ENCODE results near the gene ALPK3.

Gene ALPK3

DNA sequence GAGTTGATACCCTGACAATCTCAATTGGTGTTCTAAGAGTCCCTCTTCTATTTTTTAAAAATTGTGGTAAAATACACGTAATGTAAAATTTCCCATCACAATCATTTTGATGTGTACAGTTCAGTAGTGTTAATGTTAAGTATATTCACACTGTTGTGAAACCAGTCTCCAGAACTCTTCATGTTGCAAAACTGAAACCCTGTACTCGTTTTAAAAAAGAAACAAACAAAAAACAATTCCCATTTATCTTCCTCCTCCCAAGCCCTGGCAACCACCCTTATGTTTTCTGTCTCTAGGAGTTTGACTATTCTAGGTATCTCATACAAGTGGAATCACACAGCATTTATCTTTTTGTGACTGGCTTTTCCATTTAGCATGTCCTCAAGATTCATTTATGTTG is 28.7 kb upstream of the ALPK3 start:
- no peaks in the 10 kb centered on the region for H3K27me3 ChIP-seq (ENCODE audit: low read depth, low read length)
- no peak overlapping the region for H3K4me2 ChIP-seq (ENCODE audit: low read length)
- H3K4me3 ChIP-seq (ENCODE audit: low read length), result no peak overlapping the region
- no peaks in the 10 kb centered on the region for H3K4me1 ChIP-seq (ENCODE audit: low read length)
- H3K36me3 ChIP-seq (replicated peaks; ENCODE audit: low read depth, low read length), result peaks cover 43% of the 10 kb centered on the region
- H3K27ac ChIP-seq (ENCODE audit: low read length), result no peak overlapping the region
- H2AFZ ChIP-seq (ENCODE audit: low read depth, low read length), result no peak overlapping the region
- H3K79me2 ChIP-seq (ENCODE audit: low read length), result peaks cover 65% of the 10 kb centered on the region
- TF ChIP-seq EZH2phosphoT487 (IDR thresholded peaks at IDR 0.05; ENCODE audit: low read depth), result no peak
- TF ChIP-seq, protein P1, sequence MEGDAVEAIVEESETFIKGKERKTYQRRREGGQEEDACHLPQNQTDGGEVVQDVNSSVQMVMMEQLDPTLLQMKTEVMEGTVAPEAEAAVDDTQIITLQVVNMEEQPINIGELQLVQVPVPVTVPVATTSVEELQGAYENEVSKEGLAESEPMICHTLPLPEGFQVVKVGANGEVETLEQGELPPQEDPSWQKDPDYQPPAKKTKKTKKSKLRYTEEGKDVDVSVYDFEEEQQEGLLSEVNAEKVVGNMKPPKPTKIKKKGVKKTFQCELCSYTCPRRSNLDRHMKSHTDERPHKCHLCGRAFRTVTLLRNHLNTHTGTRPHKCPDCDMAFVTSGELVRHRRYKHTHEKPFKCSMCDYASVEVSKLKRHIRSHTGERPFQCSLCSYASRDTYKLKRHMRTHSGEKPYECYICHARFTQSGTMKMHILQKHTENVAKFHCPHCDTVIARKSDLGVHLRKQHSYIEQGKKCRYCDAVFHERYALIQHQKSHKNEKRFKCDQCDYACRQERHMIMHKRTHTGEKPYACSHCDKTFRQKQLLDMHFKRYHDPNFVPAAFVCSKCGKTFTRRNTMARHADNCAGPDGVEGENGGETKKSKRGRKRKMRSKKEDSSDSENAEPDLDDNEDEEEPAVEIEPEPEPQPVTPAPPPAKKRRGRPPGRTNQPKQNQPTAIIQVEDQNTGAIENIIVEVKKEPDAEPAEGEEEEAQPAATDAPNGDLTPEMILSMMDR (IDR thresholded peaks at IDR 0.05; ENCODE audit: low read depth, low read length), result no peak
- peaks cover 29% of the 10 kb centered on the region for H4K20me1 ChIP-seq (ENCODE audit: insufficient read depth, low read length)
- H3K9ac ChIP-seq (ENCODE audit: low read length), result no peak overlapping the region
- no peaks in the 10 kb centered on the region for H3K9me3 ChIP-seq (ENCODE audit: insufficient read depth, low read length)

DNA sequence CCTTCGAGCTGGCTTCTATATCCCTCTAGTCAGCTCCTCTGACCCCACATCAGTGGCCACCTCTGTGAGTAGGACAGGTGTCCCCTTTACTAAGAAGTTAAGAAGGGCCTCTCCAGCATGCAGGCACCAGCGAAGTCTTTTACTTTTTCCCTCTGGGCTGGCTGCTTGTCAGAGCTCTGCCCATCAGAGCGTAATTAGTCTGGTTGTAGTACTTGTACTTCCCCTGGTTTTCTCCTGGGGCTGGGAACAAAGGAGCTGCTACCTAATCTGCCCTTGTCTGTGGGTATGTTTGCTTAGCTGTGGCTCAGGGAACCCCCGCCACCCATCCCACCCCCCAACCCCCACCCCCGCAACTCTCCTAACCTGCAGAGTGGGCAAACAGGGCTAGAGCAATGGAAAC is 27.4 kb upstream of the ALPK3 start:
- Histone ChIP-seq H3K4me1 (ENCODE audit: low read length) (no peaks in the 10 kb centered on the region), H4K20me1 (ENCODE audit: insufficient read depth, low read length) (peaks cover 29% of the 10 kb centered on the region), H3K4me3 (ENCODE audit: low read length) (no peak overlapping the region), H3K9me3 (ENCODE audit: insufficient read depth, low read length) (no peaks in the 10 kb centered on the region), H3K27me3 (ENCODE audit: low read depth, low read length) (no peaks in the 10 kb centered on the region), H3K36me3 (replicated peaks; ENCODE audit: low read depth, low read length) (peaks cover 35% of the 10 kb centered on the region), H3K9ac (ENCODE audit: low read length) (no peak overlapping the region), H3K79me2 (ENCODE audit: low read length) (peaks cover 64% of the 10 kb centered on the region), H2AFZ (ENCODE audit: low read depth, low read length) (no peak overlapping the region), H3K27ac (ENCODE audit: low read length) (no peak overlapping the region), H3K4me2 (ENCODE audit: low read length) (no peak overlapping the region)
- TF ChIP-seq, protein P1 (IDR thresholded peaks at IDR 0.05; ENCODE audit: low read depth, low read length), result no peak
- TF ChIP-seq EZH2phosphoT487 (IDR thresholded peaks at IDR 0.05; ENCODE audit: low read depth), result no peak

- Histone ChIP-seq H3K36me3 (replicated peaks; ENCODE audit: low read depth, low read length) (peaks cover 36% of the 10 kb centered on the region), H3K4me3 (ENCODE audit: low read length) (no peak overlapping the region), H2AFZ (ENCODE audit: low read depth, low read length) (no peak overlapping the region), H3K9me3 (ENCODE audit: insufficient read depth, low read length) (no peaks in the 10 kb centered on the region), H3K79me2 (ENCODE audit: low read length) (peaks cover 58% of the 10 kb centered on the region), H3K4me2 (ENCODE audit: low read length) (no peak overlapping the region), H4K20me1 (ENCODE audit: insufficient read depth, low read length) (peaks cover 29% of the 10 kb centered on the region), H3K27me3 (ENCODE audit: low read depth, low read length) (no peaks in the 10 kb centered on the region), H3K4me1 (ENCODE audit: low read length) (no peaks in the 10 kb centered on the region), H3K27ac (ENCODE audit: low read length) (no peak overlapping the region), H3K9ac (ENCODE audit: low read length) (no peak overlapping the region)
- no peak for TF ChIP-seq EZH2phosphoT487 (IDR thresholded peaks at IDR 0.05; ENCODE audit: low read depth)
- TF ChIP-seq, protein P1 (IDR thresholded peaks at IDR 0.05; ENCODE audit: low read depth, low read length), result no peak
Measured at GRCh38 chr15:84790676-84791075, 26.5 kb upstream of the ALPK3 start.

DNA sequence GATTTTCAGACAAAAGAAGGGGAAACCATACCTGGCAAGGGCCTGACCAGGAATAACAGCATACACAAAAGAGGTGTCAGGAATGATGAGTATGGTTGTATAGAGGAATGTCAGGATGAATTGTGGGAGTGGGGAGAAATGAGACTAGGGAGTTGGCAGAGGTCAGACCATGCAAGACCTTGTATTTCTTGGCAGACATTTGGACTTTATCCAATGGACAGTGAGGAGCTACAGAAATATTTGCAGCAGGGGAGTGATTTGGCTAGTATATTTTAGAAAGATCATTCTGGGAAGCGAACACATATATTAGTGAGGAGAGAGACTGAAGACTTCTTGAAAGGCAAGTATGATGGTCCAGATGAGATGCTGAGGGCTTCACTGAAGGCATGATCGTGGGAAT is 25.4 kb upstream of the ALPK3 start:
- Histone ChIP-seq H3K4me1 (ENCODE audit: low read length) (no peaks in the 10 kb centered on the region), H3K4me2 (ENCODE audit: low read length) (no peak overlapping the region), H2AFZ (ENCODE audit: low read depth, low read length) (no peak overlapping the region), H3K9ac (ENCODE audit: low read length) (no peak overlapping the region), H3K4me3 (ENCODE audit: low read length) (no peak overlapping the region), H3K79me2 (ENCODE audit: low read length) (peaks cover 48% of the 10 kb centered on the region), H3K9me3 (ENCODE audit: insufficient read depth, low read length) (no peaks in the 10 kb centered on the region), H3K27me3 (ENCODE audit: low read depth, low read length) (no peaks in the 10 kb centered on the region), H3K27ac (ENCODE audit: low read length) (no peak overlapping the region), H4K20me1 (ENCODE audit: insufficient read depth, low read length) (peaks cover 24% of the 10 kb centered on the region; the same call in 1 of the 2 replicates), H3K36me3 (replicated peaks; ENCODE audit: low read depth, low read length) (peaks cover 32% of the 10 kb centered on the region)
- no peak for TF ChIP-seq EZH2phosphoT487 (IDR thresholded peaks at IDR 0.05; ENCODE audit: low read depth)
- TF ChIP-seq, protein P1 (IDR thresholded peaks at IDR 0.05; ENCODE audit: low read depth, low read length), result no peak
